IMR-90 (cell line): Measurements from ENCODE around the gene C8A. TPM values are rescaled to one million over a fixed set of nuclear protein-coding genes. Genes with fewer than 3 reads are reported as not detected.

Experiments used
- ATAC-seq: fragments of 200-7000 bp; cut with Tn5 transposase; 2 replicates; pipeline ENCODE4 v1.9.1; 2020; ENCODE audit warnings: low read depth, mild to moderate bottlenecking, moderate library complexity
- BruUV-seq: library from RNA; stranded (reverse); fragments of 400-500 nt; replicated peaks from 2 replicates; lab custom pipeline; 2021; lab: Mats Ljungman, UMichigan
- CTCF ChIA-PET: fragments of 300-600 bp; formaldehyde crosslinking; extraction: SDS; loops from one replicate; lab custom pipeline; 2021; ENCODE audit warnings: antibody characterized with exemption; lab: Yijun Ruan, JAX
- POLR2A ChIA-PET: fragments of 300-600 bp; sonication (Branson Sonifier 250); formaldehyde crosslinking; loops from one replicate; lab custom pipeline; 2022; ENCODE audit warnings: antibody characterized with exemption; ENCODE audit not compliant: unreplicated experiment; lab: Charles Lee
- DNase-seq: peaks from one replicate; pipeline ENCODE4 v3.0.0; 2013
- H2AFZ ChIP-seq: replicated peaks from 2 replicates; pipeline ENCODE3; 2013; ENCODE audit warnings: low read length, mild to moderate bottlenecking; ENCODE audit not compliant: poor library complexity
- H2AK5ac ChIP-seq: 2 replicates; pipeline ENCODE4 v1.6.1; 2013; ENCODE audit warnings: low read depth, low read length, inconsistent platforms
- H2AK9ac ChIP-seq: replicated peaks from 2 replicates; pipeline ENCODE3; 2013; ENCODE audit warnings: mild to moderate bottlenecking, low read depth, low read length, moderate library complexity; ENCODE audit not compliant: poor library complexity
- H2BK120ac ChIP-seq: 2 replicates; pipeline ENCODE4 v1.6.1; 2013; ENCODE audit warnings: low read depth, low read length, inconsistent platforms
- H2BK15ac ChIP-seq: 3 replicates; pipeline ENCODE4 v1.6.1; 2013; ENCODE audit warnings: low read depth, low read length, inconsistent platforms
- H2BK20ac ChIP-seq: 2 replicates; pipeline ENCODE4 v1.6.1; 2013; ENCODE audit warnings: low read depth, mild to moderate bottlenecking, inconsistent platforms, low read length, moderate library complexity
- H2BK5ac ChIP-seq: 2 replicates; pipeline ENCODE4 v1.6.1; 2013; ENCODE audit warnings: mild to moderate bottlenecking, low read depth, low read length, inconsistent platforms; ENCODE audit not compliant: poor library complexity, severe bottlenecking
- H3K14ac ChIP-seq: replicated peaks from 2 replicates; pipeline ENCODE4 v1.6.1; 2013; ENCODE audit warnings: low read depth, low read length, inconsistent platforms
- H3K18ac ChIP-seq: 2 replicates; pipeline ENCODE4 v1.6.1; 2013; ENCODE audit warnings: low read depth, low read length, control low read depth
- H3K23ac ChIP-seq: 2 replicates; pipeline ENCODE4 v1.6.1; 2013; ENCODE audit warnings: low read depth, low read length, inconsistent platforms
- H3K27ac ChIP-seq: 2 replicates; pipeline ENCODE4 v1.5.1; 2013; ENCODE audit warnings: mild to moderate bottlenecking, control low read depth, low read length; ENCODE audit not compliant: insufficient read depth
- H3K27me3 ChIP-seq: 2 replicates; pipeline ENCODE4 v1.6.1; 2013; ENCODE audit warnings: low read length; ENCODE audit not compliant: control insufficient read depth, insufficient read depth
- H3K36me3 ChIP-seq: 2 replicates; pipeline ENCODE4 v1.6.1; 2013; ENCODE audit warnings: low read length, mixed read lengths; ENCODE audit not compliant: control insufficient read depth, insufficient read depth
- H3K4ac ChIP-seq: 2 replicates; pipeline ENCODE4 v1.6.1; 2013; ENCODE audit warnings: low read depth, low read length, inconsistent platforms
- H3K4me1 ChIP-seq: 2 replicates; pipeline ENCODE4 v1.6.1; 2013; ENCODE audit warnings: low read length, mixed read lengths; ENCODE audit not compliant: control insufficient read depth, insufficient read depth
- H3K4me2 ChIP-seq: 2 replicates; pipeline ENCODE4 v1.6.1; 2013; ENCODE audit warnings: low read depth, mild to moderate bottlenecking, control low read depth, low read length, moderate library complexity
- H3K4me3 ChIP-seq: 2 replicates; pipeline ENCODE4 v1.5.1; 2013; ENCODE audit warnings: low read depth, mild to moderate bottlenecking, control low read depth, low read length, moderate library complexity; ENCODE audit not compliant: insufficient read depth
- H3K56ac ChIP-seq: 2 replicates; pipeline ENCODE4 v1.6.1; 2013; ENCODE audit warnings: low read length, inconsistent platforms; ENCODE audit not compliant: insufficient read depth; ENCODE audit errors: extremely low read depth
- H3K79me1 ChIP-seq, 2 experiments: 2 replicates each; pipeline ENCODE4 v1.6.1; 2013; ENCODE audit warnings: low read length in 2 of 2, inconsistent platforms in 1 of 2, low read depth in 1 of 2
- H3K9ac ChIP-seq: 2 replicates; pipeline ENCODE4 v1.6.1; 2013; ENCODE audit warnings: low read depth, low read length, control low read depth
- H3K9me1 ChIP-seq: 2 replicates; pipeline ENCODE4 v1.6.1; 2013; ENCODE audit warnings: low read length, inconsistent platforms; ENCODE audit not compliant: insufficient read depth
- H3K9me3 ChIP-seq: 2 replicates; pipeline ENCODE4 v1.6.1; 2013; ENCODE audit warnings: low read length; ENCODE audit not compliant: control insufficient read depth, insufficient read depth
- H4K20me1 ChIP-seq: 2 replicates; pipeline ENCODE4 v1.6.1; 2013; ENCODE audit warnings: low read length, inconsistent platforms; ENCODE audit not compliant: insufficient read depth
- H4K5ac ChIP-seq: 2 replicates; pipeline ENCODE4 v1.6.1; 2013; ENCODE audit warnings: mild to moderate bottlenecking, low read depth, low read length, control low read depth
- H4K8ac ChIP-seq, 2 experiments: 2 replicates each; pipeline ENCODE4 v1.6.1; 2013; ENCODE audit warnings: low read depth in 2 of 2, low read length in 2 of 2, control low read depth in 1 of 2, inconsistent platforms in 1 of 2
- H4K91ac ChIP-seq: 2 replicates; pipeline ENCODE4 v1.6.1; 2013; ENCODE audit warnings: low read depth, low read length, inconsistent platforms; ENCODE audit not compliant: insufficient read depth
- CEBPB ChIP-seq: IDR thresholded peaks from 2 replicates; pipeline ENCODE4 v1.6.1; 2012; ENCODE audit warnings: low read depth, low read length, improper control_type of control experiment
- CHD1 ChIP-seq: IDR thresholded peaks from 2 replicates; pipeline ENCODE4 v1.6.1; 2012; ENCODE audit warnings: low read depth, low read length, improper control_type of control experiment
- FOS ChIP-seq: fragments of 150-350 bp; IDR thresholded peaks from 2 replicates; pipeline ENCODE4 v1.6.1; 2016; ENCODE audit warnings: low read depth, low read length
- MAFK ChIP-seq: IDR thresholded peaks from 2 replicates; pipeline ENCODE4 v1.6.1; 2012; ENCODE audit warnings: low read depth, low read length, improper control_type of control experiment
- MXI1 ChIP-seq: IDR thresholded peaks from 2 replicates; pipeline ENCODE4 v1.6.1; 2012; ENCODE audit warnings: low read depth, mild to moderate bottlenecking, low read length, moderate library complexity, borderline replicate concordance
- NFE2L2 ChIP-seq: fragments of 150-350 bp; IDR thresholded peaks from 2 replicates; pipeline ENCODE4 v1.6.1; 2016; ENCODE audit warnings: low read depth, mild to moderate bottlenecking, low read length
- POLR2A ChIP-seq: IDR thresholded peaks from 2 replicates; pipeline ENCODE4 v1.6.1; 2012; ENCODE audit warnings: mild to moderate bottlenecking, low read depth, low read length
- RAD21 ChIP-seq: IDR thresholded peaks from 2 replicates; pipeline ENCODE4 v1.6.1; 2012; ENCODE audit warnings: low read length, improper control_type of control experiment
- RCOR1 ChIP-seq: IDR thresholded peaks from 2 replicates; pipeline ENCODE4 v1.6.1; 2012; ENCODE audit warnings: mild to moderate bottlenecking, low read length, improper control_type of control experiment; ENCODE audit not compliant: insufficient replicate concordance
- RFX5 ChIP-seq: IDR thresholded peaks from 2 replicates; pipeline ENCODE4 v1.8.0; 2012; ENCODE audit warnings: low read depth, mild to moderate bottlenecking, low read length, moderate library complexity
- SMC3 ChIP-seq: fragments of 150-350 bp; IDR thresholded peaks from 2 replicates; pipeline ENCODE4 v1.6.1; 2016; ENCODE audit warnings: low read depth, mild to moderate bottlenecking, antibody characterized with exemption, low read length, moderate library complexity
- WGBS, 2 experiments: methylation state at CpG; one replicate each; pipeline versions ENCODE4 v1.1.5 to v1.1.7; 2013; ENCODE audit warnings: missing lambda C conversion rate in 2 of 2; ENCODE audit not compliant: insufficient read length in 1 of 2; ENCODE audit errors: extremely low coverage in 2 of 2; 5-methylcytosine and 5-hydroxymethylcytosine counted together
- dilution Hi-C: fragments of 300-500 bp; cut with HindIII; formaldehyde crosslinking; loops from one replicate; pipeline ENCODE4 v1.14.3; 2018; ENCODE audit warnings: low sequenced_read_pairs; ENCODE audit not compliant: unreplicated experiment
- in situ Hi-C: fragments of 300-500 bp; cut with MboI; formaldehyde crosslinking; loops from 3 replicates; pipeline ENCODE4 v1.14.3; 2019; ENCODE audit warnings: low sequenced_read_pairs, inconsistent platforms, mixed read lengths
- intact Hi-C: fragments of 100-400 bp; cut with micrococcal nuclease; formaldehyde crosslinking; loops from 2 replicates; pipeline ENCODE4 v1.10.0; 2022
- polyA plus RNA-seq, 3 experiments: library from polyadenylated mRNA; depleted of rRNA; stranded (reverse); fragments of >200 nt; gene quantifications; 2 replicates each; pipeline ENCODE4 v1.2.3, GENCODE V29; 2012; ENCODE audit warnings: low replicate concordance in 1 of 3
- total RNA-seq: library from RNA; depleted of rRNA; stranded (reverse); fragments of >200 nt; gene quantifications from 2 replicates; pipeline ENCODE4 v1.2.3, GENCODE V29; 2012
- TF ChIP-seq, protein P1 (sequence below): conservative IDR thresholded peaks from 2 replicates; pipeline ENCODE4 v1.5.1; 2012; ENCODE audit warnings: mild to moderate bottlenecking, low read depth, low read length, improper control_type of control experiment
- TF ChIP-seq, protein P2 (sequence below): fragments of 150-350 bp; IDR thresholded peaks from 2 replicates; pipeline ENCODE4 v1.6.1; 2016; ENCODE audit warnings: low read depth, mild to moderate bottlenecking, low read length, moderate library complexity, borderline replicate concordance
- TF ChIP-seq, protein P3 (sequence below): fragments of 150-350 bp; IDR thresholded peaks from 2 replicates; pipeline ENCODE4 v1.6.1; 2017; ENCODE audit warnings: mild to moderate bottlenecking, antibody characterized with exemption, low read length, low read depth

The C8A gene
- total and polyA plus RNA-seq, 2 of the 4 experiments (the other 2 are of a cell fraction), result not detected

DNA sequence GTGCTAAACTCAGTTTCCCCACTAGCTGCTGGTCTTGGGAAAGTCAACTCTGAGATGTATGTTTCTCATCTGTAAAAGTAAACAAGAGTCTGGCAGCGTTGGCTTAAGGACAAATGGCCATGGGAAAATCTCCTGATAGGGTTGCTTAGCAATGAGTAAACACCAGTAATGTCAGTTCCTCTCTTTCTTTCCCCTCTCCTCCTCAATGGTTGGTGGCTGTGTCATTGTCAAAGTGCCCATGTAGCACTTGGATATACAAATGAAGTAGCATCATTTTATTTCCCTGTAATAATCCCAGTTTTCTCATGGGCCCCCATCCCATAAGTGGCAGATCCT is 33.2 kb upstream of the C8A start:
- H3K56ac ChIP-seq, result no peak overlapping the region
- H2BK120ac ChIP-seq, result peak overlapping the region; percentile 14; the same call in 1 of the 2 replicates
- H3K27me3 ChIP-seq, result no peaks in the 10 kb centered on the region
- no peak overlapping the region for H3K14ac ChIP-seq
- ATAC-seq (peak; percentile 3; the same call in 1 of the 2 replicates), DNase-seq (peak; percentile 50)
- peak overlapping the region; percentile 77 for H2AFZ ChIP-seq
- H2AK5ac ChIP-seq, result no peak overlapping the region
- CTCF ChIA-PET, result interaction anchor here (0.7 to 1.4 kb wide), 8 partner anchors 12 to 245 kb away, joined by 3 to 5 read pairs (median 3); no protein-coding TSS in a partner anchor
- H2BK20ac ChIP-seq, result peak overlapping the region; percentile 35; the same call in 1 of the 2 replicates
- BruUV-seq, result no TSS peak
- in situ Hi-C loops (loop anchor here (5.0 to 25.0 kb wide), 2 partner anchors 1309 to 1539 kb away; no protein-coding TSS in a partner anchor), intact Hi-C loops (loop anchor here (2.0 to 10.0 kb wide), 4 partner anchors 111 to 1537 kb away; no protein-coding TSS in a partner anchor), dilution Hi-C loops (no loop called here)
- no peak overlapping the region for H2BK5ac ChIP-seq
- H4K91ac ChIP-seq, result no peak overlapping the region
- peaks cover 9% of the 10 kb centered on the region for H3K9me1 ChIP-seq
- WGBS, 2 experiments, result no CpG with 5 or more reads among the region's 1 CpG
- H3K27ac ChIP-seq, result no peak overlapping the region
- no peak overlapping the region for H3K4me3 ChIP-seq
- POLR2A ChIA-PET, result no interaction called here
- no peaks in the 10 kb centered on the region for H3K36me3 ChIP-seq
- H3K79me1 ChIP-seq, result no peaks in the 10 kb centered on the region
- peaks cover 13% of the 10 kb centered on the region for H3K4me1 ChIP-seq
- H3K4me2 ChIP-seq, result peak overlapping the region; percentile 72
- H2AK9ac ChIP-seq, result no peak overlapping the region
- H2BK15ac ChIP-seq, result peak overlapping the region; percentile 59; the same call in 1 of the 3 replicates
- 0 out of 2 replicates have a peak overlapping the region, but pooled peaks have one; percentile 1 for H3K4ac ChIP-seq
- no peak overlapping the region for H3K18ac ChIP-seq
- H4K8ac ChIP-seq, result peak overlapping the region in 1 of 2 experiments; percentile 72; a peak in 2 of 4 replicates
- H4K5ac ChIP-seq, result no peak overlapping the region
- no peaks in the 10 kb centered on the region for H3K9me3 ChIP-seq
- no peak overlapping the region for H3K9ac ChIP-seq
- H4K20me1 ChIP-seq, result no peaks in the 10 kb centered on the region
- H3K23ac ChIP-seq, result no peak overlapping the region
- no peak for TF ChIP-seq FOS
- TF ChIP-seq POLR2A, result no peak
- TF ChIP-seq RCOR1, result no peak
- TF ChIP-seq, protein P1, sequence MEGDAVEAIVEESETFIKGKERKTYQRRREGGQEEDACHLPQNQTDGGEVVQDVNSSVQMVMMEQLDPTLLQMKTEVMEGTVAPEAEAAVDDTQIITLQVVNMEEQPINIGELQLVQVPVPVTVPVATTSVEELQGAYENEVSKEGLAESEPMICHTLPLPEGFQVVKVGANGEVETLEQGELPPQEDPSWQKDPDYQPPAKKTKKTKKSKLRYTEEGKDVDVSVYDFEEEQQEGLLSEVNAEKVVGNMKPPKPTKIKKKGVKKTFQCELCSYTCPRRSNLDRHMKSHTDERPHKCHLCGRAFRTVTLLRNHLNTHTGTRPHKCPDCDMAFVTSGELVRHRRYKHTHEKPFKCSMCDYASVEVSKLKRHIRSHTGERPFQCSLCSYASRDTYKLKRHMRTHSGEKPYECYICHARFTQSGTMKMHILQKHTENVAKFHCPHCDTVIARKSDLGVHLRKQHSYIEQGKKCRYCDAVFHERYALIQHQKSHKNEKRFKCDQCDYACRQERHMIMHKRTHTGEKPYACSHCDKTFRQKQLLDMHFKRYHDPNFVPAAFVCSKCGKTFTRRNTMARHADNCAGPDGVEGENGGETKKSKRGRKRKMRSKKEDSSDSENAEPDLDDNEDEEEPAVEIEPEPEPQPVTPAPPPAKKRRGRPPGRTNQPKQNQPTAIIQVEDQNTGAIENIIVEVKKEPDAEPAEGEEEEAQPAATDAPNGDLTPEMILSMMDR, result no peak
- no peak for TF ChIP-seq RAD21
- TF ChIP-seq MAFK, result no peak
- TF ChIP-seq NFE2L2, result no peak
- no peak for TF ChIP-seq CEBPB
- no peak for TF ChIP-seq MXI1
- TF ChIP-seq SMC3, result no peak
- TF ChIP-seq, protein P2, sequence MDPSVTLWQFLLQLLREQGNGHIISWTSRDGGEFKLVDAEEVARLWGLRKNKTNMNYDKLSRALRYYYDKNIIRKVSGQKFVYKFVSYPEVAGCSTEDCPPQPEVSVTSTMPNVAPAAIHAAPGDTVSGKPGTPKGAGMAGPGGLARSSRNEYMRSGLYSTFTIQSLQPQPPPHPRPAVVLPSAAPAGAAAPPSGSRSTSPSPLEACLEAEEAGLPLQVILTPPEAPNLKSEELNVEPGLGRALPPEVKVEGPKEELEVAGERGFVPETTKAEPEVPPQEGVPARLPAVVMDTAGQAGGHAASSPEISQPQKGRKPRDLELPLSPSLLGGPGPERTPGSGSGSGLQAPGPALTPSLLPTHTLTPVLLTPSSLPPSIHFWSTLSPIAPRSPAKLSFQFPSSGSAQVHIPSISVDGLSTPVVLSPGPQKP, result no peak
- TF ChIP-seq, protein P3, sequence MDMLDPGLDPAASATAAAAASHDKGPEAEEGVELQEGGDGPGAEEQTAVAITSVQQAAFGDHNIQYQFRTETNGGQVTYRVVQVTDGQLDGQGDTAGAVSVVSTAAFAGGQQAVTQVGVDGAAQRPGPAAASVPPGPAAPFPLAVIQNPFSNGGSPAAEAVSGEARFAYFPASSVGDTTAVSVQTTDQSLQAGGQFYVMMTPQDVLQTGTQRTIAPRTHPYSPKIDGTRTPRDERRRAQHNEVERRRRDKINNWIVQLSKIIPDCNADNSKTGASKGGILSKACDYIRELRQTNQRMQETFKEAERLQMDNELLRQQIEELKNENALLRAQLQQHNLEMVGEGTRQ, result no peak
- TF ChIP-seq RFX5, result no peak
- no peak for TF ChIP-seq CHD1
